GM18498 (cell line): ENCODE measurements around the gene AP3B1.

Source experiments
- ATAC-seq: cut with Tn5 transposase; IDR thresholded peaks from one replicate; pipeline ENCODE4 v1.9.1; 2021; ENCODE audit warnings: mild to moderate bottlenecking, moderate library complexity; ENCODE audit not compliant: unreplicated experiment

Gene AP3B1

GRCh38 chr5:78294248-78295034 lies at the start of gene AP3B1:
AP3B1 (minus strand) TSS chr5:78294698; CDS start chr5:78294579, 119 bp downstream.
- ATAC-seq: peak; percentile 88

- ATAC-seq: no peak
Measured at GRCh38 chr5:78341440-78341839, 46.9 kb upstream of the AP3B1 start.

- ATAC-seq: no peak
Measured at GRCh38 chr5:78339617-78340436, 45.3 kb upstream of the AP3B1 start.

- no peak for ATAC-seq
Measured at GRCh38 chr5:78336698-78337097, 42.2 kb upstream of the AP3B1 start.

GRCh38 chr5:78335976-78336375 lies 41.5 kb upstream of the AP3B1 start:
- ATAC-seq: no peak

- no peak for ATAC-seq
Measured at GRCh38 chr5:78334811-78335210, 40.3 kb upstream of the AP3B1 start.

GRCh38 chr5:78331523-78332080 lies 37.1 kb upstream of the AP3B1 start:
- no peak for ATAC-seq

GRCh38 chr5:78328585-78329173 lies 34.2 kb upstream of the AP3B1 start:
- no peak for ATAC-seq

GRCh38 chr5:78327761-78328510 lies 33.4 kb upstream of the AP3B1 start:
- no peak for ATAC-seq

- no peak for ATAC-seq
Measured at GRCh38 chr5:78326930-78327329, 32.4 kb upstream of the AP3B1 start.

GRCh38 chr5:78323241-78323640 lies 28.7 kb upstream of the AP3B1 start:
- no peak for ATAC-seq

GRCh38 chr5:78320401-78320800 lies 25.9 kb upstream of the AP3B1 start:
- ATAC-seq: no peak

GRCh38 chr5:78318337-78318736 lies 23.8 kb upstream of the AP3B1 start:
- ATAC-seq: no peak

GRCh38 chr5:78317515-78317914 lies 23.0 kb upstream of the AP3B1 start:
- no peak for ATAC-seq

GRCh38 chr5:78308703-78309102 lies 14.2 kb upstream of the AP3B1 start:
- no peak for ATAC-seq

- ATAC-seq: no peak
Measured at GRCh38 chr5:78300464-78301045, 6.1 kb upstream of the AP3B1 start.

GRCh38 chr5:78295035-78295961 lies 800 bp upstream of the AP3B1 start:
- peak; percentile 30 for ATAC-seq

GRCh38 chr5:78293851-78294247 lies 649 bp downstream of the AP3B1 start:
- ATAC-seq: no peak

- no peak for ATAC-seq
Measured at GRCh38 chr5:78291687-78292086, 2.8 kb downstream of the AP3B1 start.
